Right forelimb (tissue), 1 donor: ENCODE measurements around the gene SPATA13.
"Not testable (repeated sequence)": the region's sequence is repeated elsewhere in the genome, so short reads cannot be mapped to it uniquely, and the experiment has no call there.

Experiments
- DNase-seq: peaks from one replicate; pipeline ENCODE4 v3.0.0-alpha.2; 2018

The SPATA13 gene

GRCh38 chr13:24160458-24161009, at the start of gene SPATA13:
Gene SPATA13 (plus strand): TSS chr13:24160720. CDS start chr13:24222930, 62,210 bp downstream.
- peak; percentile 94 for DNase-seq

GRCh38 chr13:24112791-24113190, 47.7 kb upstream of the SPATA13 start:
- DNase-seq = no peak

- DNase-seq = no peak
Measured at GRCh38 chr13:24115671-24116070, 44.8 kb upstream of the SPATA13 start.

- DNase-seq = no peak
Measured at GRCh38 chr13:24116131-24116530, 44.4 kb upstream of the SPATA13 start.

GRCh38 chr13:24118576-24118975, 41.9 kb upstream of the SPATA13 start:
- no peak for DNase-seq

GRCh38 chr13:24119626-24120508, 40.7 kb upstream of the SPATA13 start:
- DNase-seq = no peak

GRCh38 chr13:24122045-24122444, 38.5 kb upstream of the SPATA13 start:
- DNase-seq = not testable (repeated sequence)

- no peak for DNase-seq
Measured at GRCh38 chr13:24122569-24122968, 38.0 kb upstream of the SPATA13 start.

GRCh38 chr13:24123761-24124160, 36.8 kb upstream of the SPATA13 start:
- no peak for DNase-seq

- DNase-seq = no peak
Measured at GRCh38 chr13:24124789-24125476, 35.6 kb upstream of the SPATA13 start.

GRCh38 chr13:24127116-24127631, 33.3 kb upstream of the SPATA13 start:
- DNase-seq = no peak

GRCh38 chr13:24128112-24128511, 32.4 kb upstream of the SPATA13 start:
- no peak for DNase-seq

- no peak for DNase-seq
Measured at GRCh38 chr13:24128962-24129361, 31.6 kb upstream of the SPATA13 start.

GRCh38 chr13:24129914-24130774, 30.4 kb upstream of the SPATA13 start:
- DNase-seq = no peak

- no peak for DNase-seq
Measured at GRCh38 chr13:24131749-24132148, 28.8 kb upstream of the SPATA13 start.

- DNase-seq = no peak
Measured at GRCh38 chr13:24133021-24133795, 27.3 kb upstream of the SPATA13 start.

GRCh38 chr13:24134231-24134630, 26.3 kb upstream of the SPATA13 start:
- no peak for DNase-seq

GRCh38 chr13:24134757-24135156, 25.8 kb upstream of the SPATA13 start:
- DNase-seq = no peak

- DNase-seq = no peak
Measured at GRCh38 chr13:24135674-24136300, 24.7 kb upstream of the SPATA13 start.

- DNase-seq = no peak
Measured at GRCh38 chr13:24138911-24139310, 21.6 kb upstream of the SPATA13 start.

GRCh38 chr13:24141333-24141910, 19.1 kb upstream of the SPATA13 start:
- no peak for DNase-seq
